OCI-LY1 (cell line): ENCODE results near the gene PBXIP1.

ENCODE experiments used
- H2AFZ ChIP-seq: fragments of 200-600 bp; sonication (generic), shearing (Covaris generic); 2 replicates; pipeline ENCODE4 v1.6.0; 2014; ENCODE audit warnings: antibody characterized with exemption, mild to moderate bottlenecking, low read length
- H3F3A ChIP-seq: fragments of 200-600 bp; sonication (generic), shearing (Covaris generic); 2 replicates; pipeline ENCODE4 v1.6.0; 2014; ENCODE audit warnings: mild to moderate bottlenecking, antibody characterized with exemption, low read length, moderate library complexity; ENCODE audit not compliant: insufficient read depth
- H3K27ac ChIP-seq: fragments of 200-600 bp; sonication (generic); 2 replicates; pipeline ENCODE4 v1.5.1; 2014; ENCODE audit warnings: low read length, mixed run types, mild to moderate bottlenecking, low read depth; ENCODE audit not compliant: poor library complexity, severe bottlenecking
- H3K27me3 ChIP-seq: fragments of 200-600 bp; sonication (generic); 2 replicates; pipeline ENCODE4 v1.6.0; 2014; ENCODE audit warnings: antibody characterized with exemption, mild to moderate bottlenecking, low read length, moderate library complexity; ENCODE audit not compliant: insufficient read depth
- H3K36me3 ChIP-seq: fragments of 200-600 bp; sonication (generic); 2 replicates; pipeline ENCODE4 v1.6.1; 2014; ENCODE audit warnings: mild to moderate bottlenecking, antibody characterized with exemption, low read length, moderate library complexity, mixed read lengths; ENCODE audit not compliant: insufficient read depth
- H3K4me1 ChIP-seq: fragments of 200-600 bp; sonication (generic); 2 replicates; pipeline ENCODE4 v1.5.1; 2014; ENCODE audit warnings: mild to moderate bottlenecking, low read length, moderate library complexity; ENCODE audit not compliant: insufficient read depth, severe bottlenecking
- H3K4me2 ChIP-seq: fragments of 200-600 bp; sonication (generic), shearing (Covaris generic); 2 replicates; pipeline ENCODE4 v1.6.1; 2014; ENCODE audit warnings: low read length
- H3K4me3 ChIP-seq: fragments of 200-600 bp; sonication (generic); 2 replicates; pipeline ENCODE4 v1.5.1; 2014; ENCODE audit warnings: low read length, low read depth, mild to moderate bottlenecking, mixed read lengths; ENCODE audit not compliant: poor library complexity, severe bottlenecking
- H3K79me2 ChIP-seq: fragments of 200-600 bp; shearing (Covaris generic); 2 replicates; pipeline ENCODE4 v1.6.1; 2016; ENCODE audit warnings: mixed run types, low read length, mixed read lengths; ENCODE audit not compliant: insufficient read depth
- H3K9ac ChIP-seq: fragments of 200-600 bp; sonication (generic), shearing (Covaris generic); 2 replicates; pipeline ENCODE4 v1.6.1; 2014; ENCODE audit warnings: mild to moderate bottlenecking, low read length, mixed read lengths
- H3K9me2 ChIP-seq: fragments of 200-600 bp; sonication (generic), shearing (Covaris generic); 2 replicates; pipeline ENCODE4 v1.6.1; 2014; ENCODE audit warnings: low read depth, mild to moderate bottlenecking, low read length, mixed read lengths
- H3K9me3 ChIP-seq: fragments of 200-600 bp; shearing (Covaris generic); 2 replicates; pipeline ENCODE4 v1.6.1; 2014; ENCODE audit warnings: low read length, mixed read lengths
- H4K20me1 ChIP-seq: fragments of 200-600 bp; sonication (generic), shearing (Covaris generic); 2 replicates; pipeline ENCODE4 v1.6.0; 2016; ENCODE audit warnings: mild to moderate bottlenecking, low read length; ENCODE audit not compliant: insufficient read depth
- CTCF ChIP-seq: fragments of 200-600 bp; sonication (generic), shearing (Covaris generic); IDR thresholded peaks from 2 replicates; pipeline ENCODE4 v1.5.1; 2017; ENCODE audit warnings: mild to moderate bottlenecking, antibody characterized with exemption, low read length, moderate library complexity, mixed read lengths
- EZH2 ChIP-seq: fragments of 200-600 bp; sonication (generic), shearing (Covaris generic); IDR thresholded peaks from 2 replicates; pipeline ENCODE4 v1.8.0; 2017; ENCODE audit warnings: borderline replicate concordance, mixed run types, mild to moderate bottlenecking, antibody characterized with exemption, low read length, moderate library complexity, mixed read lengths

PBXIP1 gene

DNA sequence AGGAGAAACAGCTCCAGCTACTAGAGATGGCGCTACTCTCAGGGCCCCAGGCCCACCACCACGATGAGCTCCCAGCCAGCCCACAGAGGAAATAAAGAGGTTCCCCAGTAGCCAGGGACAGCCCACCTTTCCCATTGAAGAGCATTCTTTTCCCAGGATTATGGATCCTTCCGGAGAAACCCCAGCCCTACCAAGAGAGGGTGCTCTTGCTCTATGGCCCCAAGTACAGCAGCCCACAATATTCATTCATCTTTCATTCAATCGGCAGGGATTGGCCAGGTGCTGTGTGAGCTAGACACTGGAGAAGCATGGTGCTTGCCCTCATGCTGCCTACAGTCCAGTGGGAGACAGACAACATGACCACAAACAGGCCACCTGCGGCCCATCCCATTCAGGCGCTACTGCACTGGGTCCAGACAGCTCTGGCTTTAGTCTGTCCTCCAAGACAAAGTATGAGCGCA is 49.2 kb downstream of the PBXIP1 start:
- H3K9ac ChIP-seq = no peak overlapping the region
- no peak overlapping the region for H2AFZ ChIP-seq
- no peaks in the 10 kb centered on the region for H4K20me1 ChIP-seq
- no peaks in the 10 kb centered on the region for H3K9me2 ChIP-seq
- H3K79me2 ChIP-seq = no peaks in the 10 kb centered on the region
- H3K9me3 ChIP-seq = no peaks in the 10 kb centered on the region
- no peak overlapping the region for H3K4me3 ChIP-seq
- no peaks in the 10 kb centered on the region for H3K36me3 ChIP-seq
- no peaks in the 10 kb centered on the region for H3F3A ChIP-seq
- no peak overlapping the region for H3K4me2 ChIP-seq
- H3K4me1 ChIP-seq = no peaks in the 10 kb centered on the region
- TF ChIP-seq CTCF (peak; percentile 32; the same call in 1 of the 2 replicates), EZH2 (no peak)
- H3K27me3 ChIP-seq = no peaks in the 10 kb centered on the region
- H3K27ac ChIP-seq = no peak overlapping the region

DNA sequence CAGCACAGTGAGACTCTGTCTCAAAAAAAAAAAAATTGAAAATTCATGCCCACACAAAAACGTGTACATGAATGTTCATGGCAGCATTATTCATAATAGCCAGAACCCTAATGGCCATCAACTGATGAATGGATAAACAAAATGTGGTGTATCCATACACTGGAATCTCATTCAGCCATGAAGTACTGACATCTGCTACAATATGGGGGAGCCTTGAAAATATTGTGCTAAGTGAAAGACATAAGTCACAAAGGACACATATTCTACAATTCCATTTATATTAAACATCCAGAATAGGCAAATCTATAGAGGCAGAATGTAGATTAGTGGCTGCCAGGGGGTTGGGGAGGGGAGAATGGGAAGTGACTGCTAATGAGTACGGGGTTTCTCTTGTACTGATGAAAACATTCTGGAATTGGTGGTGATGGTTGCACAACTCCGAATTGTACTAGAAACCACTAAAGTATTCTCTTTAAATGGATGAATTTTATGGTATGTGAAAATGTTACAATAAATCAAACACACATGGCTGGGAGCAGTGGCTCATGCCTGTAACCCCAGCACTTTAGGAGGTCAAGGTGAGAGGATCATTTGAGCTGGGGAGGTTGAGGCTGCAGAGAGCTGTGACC is 52.8 kb downstream of the PBXIP1 start:
- Histone ChIP-seq H3K27ac (no peak overlapping the region), H3K9me3 (no peaks in the 10 kb centered on the region), H2AFZ (no peak overlapping the region)

GRCh38 chr1:154901591-154901990 is 54.3 kb downstream of the PBXIP1 start:
- Histone ChIP-seq H3K27me3 (peaks cover 9% of the 10 kb centered on the region; the same call in 1 of the 2 replicates), H3K9me2 (no peaks in the 10 kb centered on the region), H4K20me1 (no peaks in the 10 kb centered on the region), H3K36me3 (no peaks in the 10 kb centered on the region), H2AFZ (no peak overlapping the region), H3K9me3 (no peaks in the 10 kb centered on the region), H3K4me1 (no peaks in the 10 kb centered on the region), H3K79me2 (no peaks in the 10 kb centered on the region), H3K4me2 (no peak overlapping the region), H3K9ac (no peak overlapping the region), H3K27ac (no peak overlapping the region), H3F3A (no peaks in the 10 kb centered on the region), H3K4me3 (no peak overlapping the region)
- TF ChIP-seq EZH2 (no peak), CTCF (no peak)

More for the DNA sequence above, 52.8 kb downstream of the PBXIP1 start:
- Histone ChIP-seq H3K4me2 (no peak overlapping the region), H3K4me3 (no peak overlapping the region), H4K20me1 (no peaks in the 10 kb centered on the region), H3K9me2 (no peaks in the 10 kb centered on the region), H3K4me1 (no peaks in the 10 kb centered on the region), H3F3A (no peaks in the 10 kb centered on the region), H3K36me3 (no peaks in the 10 kb centered on the region), H3K9ac (no peak overlapping the region), H3K79me2 (no peaks in the 10 kb centered on the region), H3K27me3 (peaks cover 2% of the 10 kb centered on the region; the same call in 1 of the 2 replicates)
- TF ChIP-seq EZH2 (no peak), CTCF (no peak)
